Measurements from ENCODE around the gene AHR.

Gene AHR

GRCh38 chr7:17305387-17306171, 7.1 kb downstream of the AHR start:
- DNase-seq: no peak

DNA sequence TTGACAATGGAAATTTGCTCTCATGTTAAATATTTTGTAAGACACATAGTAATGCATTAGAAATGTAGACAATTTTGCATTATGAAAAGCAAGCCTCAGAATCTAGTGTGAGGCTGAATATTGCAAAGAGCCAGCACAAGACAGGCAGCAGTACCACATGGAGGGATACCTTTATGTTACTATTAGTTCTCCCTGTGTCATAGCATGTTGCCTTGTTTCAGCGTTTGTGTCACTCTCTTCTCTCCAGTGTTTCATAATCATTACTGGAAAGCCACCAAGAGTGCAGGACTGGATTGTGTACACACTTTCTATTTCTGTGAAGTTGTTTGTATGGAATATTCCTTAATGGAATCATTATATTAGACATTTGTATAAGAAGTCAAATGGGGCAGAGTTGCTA, 8.5 kb downstream of the AHR start:
- no peak for DNase-seq

- no peak for DNase-seq
Observed at GRCh38 chr7:17307558-17307957, 9.1 kb downstream of the AHR start.

DNA sequence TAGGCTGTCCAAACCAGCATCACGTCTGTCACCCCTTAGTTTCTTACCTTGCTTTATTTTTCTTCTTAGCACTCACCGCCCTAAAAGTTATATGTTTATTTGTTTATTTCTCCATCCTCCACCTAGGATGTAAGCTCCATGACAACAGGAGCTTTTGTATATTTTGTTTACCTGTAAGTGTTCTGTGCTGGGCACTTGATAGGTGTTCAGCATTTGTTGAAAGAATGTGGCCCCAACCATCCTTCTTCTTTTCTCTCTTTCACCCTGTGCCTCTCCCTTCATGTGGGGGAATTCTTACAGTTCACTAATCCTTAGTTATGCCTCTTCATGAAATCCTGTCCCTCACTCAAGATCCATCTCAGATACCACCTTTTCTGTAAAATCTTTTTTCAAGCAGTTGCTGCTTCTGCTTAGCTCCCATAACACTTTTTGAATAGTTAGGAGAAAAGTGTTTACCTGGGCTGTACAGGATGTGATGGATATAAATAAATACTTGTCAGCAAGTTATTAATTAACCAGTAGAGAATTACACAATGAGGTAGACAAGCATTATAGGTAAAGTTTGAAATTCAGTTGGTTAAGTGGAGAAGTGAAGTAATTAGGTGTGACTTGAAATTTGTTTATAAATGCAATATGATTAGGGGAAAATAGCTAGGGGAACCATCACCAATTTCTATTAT, 9.7 kb downstream of the AHR start:
- no peak for DNase-seq

- DNase-seq: no peak
Observed at GRCh38 chr7:17311194-17311593, 12.7 kb downstream of the AHR start.

DNA sequence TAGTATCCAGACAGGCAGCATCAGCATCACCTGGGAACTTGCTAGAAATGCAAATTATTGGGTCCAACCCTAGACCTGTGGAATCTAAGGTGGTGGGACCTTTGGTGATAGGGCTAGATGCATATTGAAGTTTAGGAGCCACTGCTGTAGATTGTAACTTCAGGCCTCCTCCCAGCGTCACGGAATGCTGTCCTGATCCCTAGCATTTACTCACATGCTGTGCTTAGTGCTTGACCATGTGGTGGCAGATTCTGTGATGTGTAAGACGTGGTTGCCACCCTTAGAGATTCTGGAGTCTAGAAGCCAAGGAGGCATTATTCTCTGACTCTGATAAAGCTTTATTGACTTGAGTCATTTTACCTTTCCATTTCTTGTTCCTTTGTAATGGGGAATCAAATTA, 13.5 kb downstream of the AHR start:
- no peak for DNase-seq

DNA sequence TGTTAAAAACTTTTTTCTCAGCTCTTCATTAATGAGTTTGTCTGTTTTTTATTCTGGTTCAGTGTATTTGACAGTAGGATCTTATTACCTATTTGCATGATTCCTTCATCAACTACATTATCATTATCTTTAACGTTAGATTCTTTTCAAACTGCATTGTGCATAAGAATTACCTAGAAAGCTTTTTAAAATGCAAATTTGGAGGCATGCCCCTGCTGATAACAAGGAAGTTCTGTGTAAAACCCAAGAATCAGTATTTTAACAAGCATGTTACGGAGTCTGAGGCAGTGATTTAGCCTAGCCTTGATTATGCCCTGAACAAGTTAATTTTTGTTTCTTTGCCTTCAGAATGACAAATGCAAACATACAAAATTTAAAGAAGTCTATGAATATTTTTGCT, 14.2 kb downstream of the AHR start:
- DNase-seq: no peak

- no peak for DNase-seq
Observed at GRCh38 chr7:17313194-17313593, 14.7 kb downstream of the AHR start.

- no peak for DNase-seq
Observed at GRCh38 chr7:17315974-17316373, 17.5 kb downstream of the AHR start.

- no peak for DNase-seq
Observed at GRCh38 chr7:17318146-17318545, 19.7 kb downstream of the AHR start.

DNA sequence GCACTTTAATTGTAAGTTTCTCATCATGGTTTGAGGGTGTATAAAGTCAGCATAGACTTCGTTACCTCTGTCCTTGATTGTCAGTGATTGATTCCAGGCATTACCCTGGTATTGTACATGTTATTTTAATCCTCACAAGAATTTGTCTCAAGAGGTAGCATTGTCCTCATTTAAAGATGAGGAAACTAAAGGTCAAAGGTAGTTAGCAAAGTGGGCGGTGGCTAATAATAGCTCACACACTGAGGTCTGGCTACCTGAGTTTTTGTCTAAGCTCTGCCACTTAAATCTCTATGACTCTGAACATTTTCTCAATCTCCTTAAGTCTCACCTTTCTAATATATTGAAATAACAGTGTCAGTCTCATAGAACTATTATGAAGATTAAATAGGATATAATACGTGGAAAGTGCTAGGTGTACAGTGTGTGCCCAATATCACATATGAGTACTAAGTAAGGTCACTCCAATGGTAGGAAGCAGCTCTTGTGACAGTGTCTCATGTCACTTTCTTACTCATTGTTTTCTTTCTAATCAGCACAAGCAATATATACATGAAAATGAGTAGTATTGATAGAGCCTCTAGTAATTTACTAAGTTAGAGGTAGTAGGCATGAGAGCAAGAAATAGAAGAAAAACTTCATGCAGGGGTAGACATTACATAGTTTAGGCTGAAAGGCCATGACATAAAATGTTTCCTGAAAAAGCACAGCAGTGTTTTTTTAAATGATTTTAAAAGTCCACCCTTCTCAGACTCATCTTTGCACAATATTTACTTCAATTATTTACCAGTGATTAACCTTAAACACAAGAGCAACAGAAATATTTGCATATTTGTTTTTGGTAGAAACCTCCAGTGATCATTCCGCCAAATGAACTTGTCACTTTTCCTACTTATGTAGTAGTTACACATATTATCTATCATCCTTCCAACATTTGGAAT, 21.0 kb downstream of the AHR start:
- no peak for DNase-seq

- no peak for DNase-seq
Observed at GRCh38 chr7:17320102-17320497, 21.6 kb downstream of the AHR start.

GRCh38 chr7:17320657-17321056, 22.2 kb downstream of the AHR start:
- no peak for DNase-seq

DNA sequence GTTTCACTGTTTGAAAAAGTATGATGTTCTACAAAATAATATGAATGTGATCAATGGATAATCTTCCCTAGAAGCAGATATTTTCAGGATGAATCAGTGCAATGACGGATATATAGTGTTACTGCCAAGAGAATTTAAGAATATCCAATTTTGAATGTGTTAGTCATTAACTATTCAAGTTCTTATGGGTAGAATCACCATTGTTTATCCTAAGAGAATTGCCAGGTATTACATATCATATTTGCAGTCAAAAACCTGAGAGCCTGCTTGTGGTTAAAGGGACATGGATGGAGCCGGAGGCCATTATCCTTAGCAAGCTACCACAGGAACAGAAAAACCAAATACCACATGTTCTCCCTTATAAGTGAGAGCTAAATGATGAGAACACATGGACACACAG, 26.9 kb downstream of the AHR start:
- no peak for DNase-seq

DNA sequence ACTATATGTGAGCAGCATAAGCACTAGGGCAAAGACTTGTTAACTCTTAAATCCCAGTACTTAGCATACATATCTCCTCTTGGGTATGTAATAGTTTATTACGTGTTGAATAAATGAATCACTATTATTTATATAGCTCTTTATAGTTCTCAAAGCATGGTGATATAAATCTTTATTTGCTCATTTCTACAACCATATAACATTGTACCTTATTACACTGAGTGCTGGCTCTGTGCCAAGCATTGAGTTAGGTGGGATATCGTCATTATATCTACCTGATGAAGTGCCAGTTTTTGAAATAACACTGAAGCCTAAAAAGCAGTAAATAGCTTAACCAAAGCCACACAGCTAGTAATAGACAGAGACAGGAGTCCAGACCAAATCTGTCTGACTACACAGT, 27.9 kb downstream of the AHR start:
- no peak for DNase-seq

GRCh38 chr7:17328641-17329040, 30.2 kb downstream of the AHR start:
- DNase-seq: no peak

DNA sequence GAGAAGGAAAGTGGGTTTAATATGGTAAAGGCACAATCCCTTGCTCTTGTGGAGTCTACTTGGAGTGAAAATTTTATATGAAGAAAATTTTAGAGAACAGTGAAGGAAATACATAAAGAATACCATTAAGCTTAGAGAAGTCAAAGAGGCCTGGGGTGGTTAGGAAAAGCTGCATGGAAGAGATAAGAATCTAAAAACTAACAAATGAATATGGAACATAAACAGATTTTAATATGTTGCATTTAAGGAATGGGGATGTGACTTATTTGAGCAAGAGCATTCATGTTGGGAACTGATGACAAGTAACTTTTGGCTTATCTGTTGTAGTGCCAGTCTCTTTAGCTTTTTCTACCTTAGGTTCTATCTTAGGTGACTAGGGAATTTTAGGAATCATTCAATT, 31.0 kb downstream of the AHR start:
- no peak for DNase-seq

- DNase-seq: no peak
Observed at GRCh38 chr7:17331891-17332501, 33.5 kb downstream of the AHR start.

GRCh38 chr7:17333221-17333620, 34.8 kb downstream of the AHR start:
- no peak for DNase-seq

DNA sequence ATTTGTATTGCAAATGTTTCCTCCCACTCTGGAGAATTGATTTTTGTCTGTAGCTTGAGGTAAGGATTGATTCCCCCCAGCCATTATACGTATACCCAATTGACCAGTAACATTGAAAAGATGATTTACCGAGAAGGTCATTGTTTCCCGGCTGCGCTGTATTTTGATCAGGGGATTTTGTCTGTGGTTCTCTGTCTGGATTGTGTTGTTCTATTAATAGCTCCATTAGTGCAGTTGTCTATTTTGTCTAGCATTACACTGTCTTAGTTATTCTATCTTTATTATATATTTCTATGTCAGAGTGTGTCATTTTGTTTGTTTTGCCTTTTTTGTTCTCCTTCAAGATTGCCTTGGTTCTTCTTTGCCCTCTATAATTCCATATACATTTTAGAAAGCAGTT, 37.7 kb downstream of the AHR start:
- no peak for DNase-seq

GRCh38 chr7:17339139-17339538, 40.7 kb downstream of the AHR start:
- DNase-seq: no peak

- DNase-seq: no peak
Observed at GRCh38 chr7:17339952-17340351, 41.5 kb downstream of the AHR start.

GRCh38 chr7:17340655-17341054, 42.2 kb downstream of the AHR start:
- no peak for DNase-seq
